Stimulated activated CD4-positive, alpha-beta T cell treated with anti-CD3 and anti-CD28 coated beads, Interleukin-1b, Interleukin-23, amount 100 ng/mL, for 4 hours (primary cell): ENCODE results near the gene SULT1C2.
"Not testable (repeated sequence)": the region's sequence is repeated elsewhere in the genome, so short reads cannot be mapped to it uniquely, and the experiment has no call there.

Experiments used
- DNase-seq, 2 donors: peaks; one replicate each; pipeline ENCODE4 v3.0.0-alpha.2; 2020; ENCODE audit warnings: low read depth in 2 of 2

Gene SULT1C2

DNA sequence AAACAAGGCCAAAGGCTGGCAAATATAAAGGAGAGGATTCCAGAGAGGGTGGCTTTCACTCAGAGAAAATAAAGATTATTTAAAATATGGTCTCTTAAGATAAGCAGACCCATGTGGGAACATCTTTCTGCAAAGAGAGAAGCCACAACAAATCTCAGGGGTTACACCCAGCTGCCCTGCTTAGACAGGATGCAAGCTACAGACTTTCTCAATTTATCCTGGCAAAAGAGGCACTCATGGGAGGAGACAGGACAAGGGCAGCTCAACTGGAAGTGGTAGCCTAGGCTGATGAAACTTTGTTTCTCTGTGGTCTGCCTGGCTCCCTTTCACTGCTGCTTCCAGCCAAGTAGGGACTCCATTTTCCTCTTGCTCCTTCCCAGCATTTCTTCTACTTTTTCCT is 63.2 kb downstream of the SULT1C2 start:
- DNase-seq, result no peak

DNA sequence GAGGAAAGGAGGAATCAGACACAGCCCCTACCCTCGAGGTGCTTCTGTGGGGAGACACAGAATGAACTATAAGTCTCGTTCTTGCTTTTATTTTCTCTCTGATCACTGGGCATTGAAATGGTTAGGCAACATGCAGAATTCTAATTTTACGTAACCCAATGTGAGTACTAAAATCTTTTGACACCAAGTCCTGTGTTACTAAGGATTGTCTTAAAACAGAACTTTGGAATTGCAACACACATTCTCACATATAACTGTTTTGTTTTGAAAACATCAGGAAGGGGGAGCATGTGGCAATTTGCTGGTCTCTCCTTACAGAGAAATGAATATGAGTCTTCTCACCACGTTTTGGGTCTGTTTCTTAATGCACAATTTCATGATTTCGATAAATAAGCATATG is 65.4 kb downstream of the SULT1C2 start:
- no peak for DNase-seq

GRCh38 chr2:108355906-108356734 is 67.4 kb downstream of the SULT1C2 start:
- no peak for DNase-seq

GRCh38 chr2:108359336-108359735 is 70.6 kb downstream of the SULT1C2 start:
- DNase-seq, result not testable (repeated sequence)
